MM.1S (cell line): ENCODE results near the gene ALG6.

ENCODE experiments used
- DNase-seq: peaks from one replicate; pipeline ENCODE4 v3.0.0-alpha.2; 2015
- H2AFZ ChIP-seq: fragments of 300-600 bp; sonication (generic); 2 replicates; pipeline ENCODE4 v1.6.0; 2016; ENCODE audit warnings: antibody characterized with exemption, low read length
- H3F3A ChIP-seq: fragments of 300-600 bp; sonication (generic); 2 replicates; pipeline ENCODE4 v1.6.1; 2016; ENCODE audit warnings: mild to moderate bottlenecking, antibody characterized with exemption, low read length, moderate library complexity, mixed read lengths; ENCODE audit not compliant: insufficient read depth
- H3K27ac ChIP-seq: fragments of 300-600 bp; sonication (generic); 2 replicates; pipeline ENCODE4 v1.5.1; 2016; ENCODE audit warnings: mild to moderate bottlenecking, low read length
- H3K27me3 ChIP-seq: fragments of 300-600 bp; sonication (generic); replicated peaks from 2 replicates; pipeline ENCODE4 v1.6.0; 2016; ENCODE audit warnings: low read length; ENCODE audit not compliant: insufficient read depth
- H3K36me3 ChIP-seq: fragments of 300-600 bp; sonication (generic); replicated peaks from 2 replicates; pipeline ENCODE4 v1.6.1; 2016; ENCODE audit warnings: mild to moderate bottlenecking, low read length, mixed read lengths; ENCODE audit not compliant: insufficient read depth
- H3K4me1 ChIP-seq: fragments of 300-600 bp; sonication (generic); 2 replicates; pipeline ENCODE4 v1.6.1; 2016; ENCODE audit warnings: low read length, mixed read lengths
- H3K4me2 ChIP-seq: fragments of 300-600 bp; sonication (generic); 2 replicates; pipeline ENCODE4 v1.6.0; 2016; ENCODE audit warnings: low read depth, low read length
- H3K4me3 ChIP-seq: fragments of 300-600 bp; sonication (generic); 2 replicates; pipeline ENCODE4 v1.5.1; 2016; ENCODE audit warnings: low read length, mixed read lengths
- H3K79me2 ChIP-seq: fragments of 300-600 bp; sonication (generic); 2 replicates; pipeline ENCODE4 v1.6.1; 2016; ENCODE audit warnings: mixed run types, low read length, mixed read lengths
- H3K9ac ChIP-seq: fragments of 300-600 bp; sonication (generic); 2 replicates; pipeline ENCODE4 v1.6.1; 2016; ENCODE audit warnings: low read length, mixed read lengths
- H3K9me2 ChIP-seq: fragments of 300-600 bp; sonication (generic); replicated peaks from 2 replicates; pipeline ENCODE4 v1.6.1; 2016; ENCODE audit warnings: mild to moderate bottlenecking, low read length, mixed read lengths; ENCODE audit not compliant: insufficient read depth
- H3K9me3 ChIP-seq: fragments of 300-600 bp; sonication (generic); replicated peaks from 2 replicates; pipeline ENCODE4 v1.6.1; 2016; ENCODE audit warnings: mild to moderate bottlenecking, low read length, mixed read lengths; ENCODE audit not compliant: insufficient read depth
- H4K20me1 ChIP-seq: fragments of 300-600 bp; sonication (generic); 2 replicates; pipeline ENCODE4 v1.6.1; 2016; ENCODE audit warnings: mild to moderate bottlenecking, low read length, moderate library complexity, mixed read lengths; ENCODE audit not compliant: insufficient read depth
- CTCF ChIP-seq: fragments of 300-600 bp; sonication (generic); IDR thresholded peaks from 2 replicates; pipeline ENCODE4 v1.5.1; 2016; ENCODE audit warnings: antibody characterized with exemption, low read length, mixed read lengths
- EZH2 ChIP-seq: fragments of 300-600 bp; sonication (generic); optimal IDR thresholded peaks from 2 replicates; pipeline ENCODE3; 2017; ENCODE audit warnings: low read depth, mild to moderate bottlenecking, antibody characterized with exemption, low read length, mixed read lengths
- EZH2phosphoT487 ChIP-seq: fragments of 300-600 bp; sonication (generic); IDR thresholded peaks from 2 replicates; pipeline ENCODE4 v1.6.1; 2018; ENCODE audit warnings: antibody characterized with exemption, low read length

The ALG6 gene

GRCh38 chr1:63330331-63330916 is 37.0 kb upstream of the ALG6 start:
- H2AFZ ChIP-seq, result no peak overlapping the region
- no peak overlapping the region for H3K4me2 ChIP-seq
- no peaks in the 10 kb centered on the region for H3K9me3 ChIP-seq
- H3K79me2 ChIP-seq, result no peaks in the 10 kb centered on the region
- H3K4me3 ChIP-seq, result no peak overlapping the region
- H3K36me3 ChIP-seq, result no peaks in the 10 kb centered on the region
- no peaks in the 10 kb centered on the region for H4K20me1 ChIP-seq
- no peaks in the 10 kb centered on the region for H3K9me2 ChIP-seq
- no peak for TF ChIP-seq CTCF
- TF ChIP-seq EZH2phosphoT487, result no peak
- no peak for TF ChIP-seq EZH2
- no peaks in the 10 kb centered on the region for H3K4me1 ChIP-seq
- H3K9ac ChIP-seq, result no peak overlapping the region
- no peak overlapping the region for H3K27ac ChIP-seq
- H3F3A ChIP-seq, result no peaks in the 10 kb centered on the region
- no peaks in the 10 kb centered on the region for H3K27me3 ChIP-seq
- DNase-seq, result no peak

GRCh38 chr1:63342402-63342801 is 25.0 kb upstream of the ALG6 start:
- H3F3A ChIP-seq, result no peaks in the 10 kb centered on the region
- H3K9ac ChIP-seq, result no peak overlapping the region
- H3K27ac ChIP-seq, result no peak overlapping the region
- no peak overlapping the region for H2AFZ ChIP-seq
- H3K4me3 ChIP-seq, result no peak overlapping the region
- TF ChIP-seq EZH2phosphoT487, result no peak
- H3K4me2 ChIP-seq, result no peak overlapping the region
- H3K4me1 ChIP-seq, result no peaks in the 10 kb centered on the region
- H3K9me2 ChIP-seq, result no peaks in the 10 kb centered on the region
- DNase-seq, result no peak
- H4K20me1 ChIP-seq, result no peaks in the 10 kb centered on the region
- no peaks in the 10 kb centered on the region for H3K9me3 ChIP-seq
- no peaks in the 10 kb centered on the region for H3K27me3 ChIP-seq
- no peaks in the 10 kb centered on the region for H3K79me2 ChIP-seq
- no peaks in the 10 kb centered on the region for H3K36me3 ChIP-seq

- Histone ChIP-seq H3K27me3 (no peaks in the 10 kb centered on the region), H3K4me3 (no peak overlapping the region), H3K4me1 (no peaks in the 10 kb centered on the region), H3K36me3 (no peaks in the 10 kb centered on the region), H4K20me1 (no peaks in the 10 kb centered on the region), H3K9ac (no peak overlapping the region), H3K9me3 (no peaks in the 10 kb centered on the region), H3K4me2 (no peak overlapping the region), H2AFZ (no peak overlapping the region), H3K9me2 (no peaks in the 10 kb centered on the region), H3F3A (no peaks in the 10 kb centered on the region), H3K79me2 (no peaks in the 10 kb centered on the region), H3K27ac (no peak overlapping the region)
- no peak for DNase-seq
- TF ChIP-seq EZH2 (no peak), EZH2phosphoT487 (no peak), CTCF (no peak)
These were observed 23.5 kb upstream of the ALG6 start for GRCh38 chr1:63343922-63344321.

- H3K36me3 ChIP-seq, result no peaks in the 10 kb centered on the region
- H4K20me1 ChIP-seq, result no peaks in the 10 kb centered on the region
- H3K4me1 ChIP-seq, result no peaks in the 10 kb centered on the region
- no peak overlapping the region for H3K4me2 ChIP-seq
- no peak overlapping the region for H3K9ac ChIP-seq
- no peak for TF ChIP-seq EZH2phosphoT487
- TF ChIP-seq EZH2, result no peak
- TF ChIP-seq CTCF, result no peak
- H3K79me2 ChIP-seq, result no peaks in the 10 kb centered on the region
- no peaks in the 10 kb centered on the region for H3K27me3 ChIP-seq
- DNase-seq, result no peak
- no peaks in the 10 kb centered on the region for H3K9me3 ChIP-seq
- H3K4me3 ChIP-seq, result no peak overlapping the region
- H3K27ac ChIP-seq, result no peak overlapping the region
- H2AFZ ChIP-seq, result no peak overlapping the region
- H3K9me2 ChIP-seq, result no peaks in the 10 kb centered on the region
- no peaks in the 10 kb centered on the region for H3F3A ChIP-seq
These were observed 17.1 kb upstream of the ALG6 start for GRCh38 chr1:63350320-63350719.
